Endothelial cell of umbilical vein (primary cell): ENCODE results near the gene CDS2. TPM values are rescaled to one million over a fixed set of nuclear protein-coding genes. Genes with fewer than 3 reads are reported as not detected.

Source experiments
- BruUV-seq: library from RNA; stranded (reverse); fragments of 400-500 nt; replicated peaks from 2 replicates; lab custom pipeline; 2021; lab: Mats Ljungman, UMichigan
- CTCF ChIA-PET: fragments of 300-600, 350-600 bp; sonication (Branson Sonifier 250); formaldehyde crosslinking; loops from one replicate; lab custom pipeline; 2021; ENCODE audit warnings: antibody characterized with exemption, inconsistent platforms; lab: Charles Lee
- POLR2A ChIA-PET: fragments of 300-600, 350-600 bp; sonication (Branson Sonifier 250); formaldehyde crosslinking; loops from one replicate; lab custom pipeline; 2021; ENCODE audit warnings: antibody characterized with exemption, inconsistent platforms; lab: Charles Lee
- DNase-seq: peaks from one replicate; pipeline ENCODE4 v3.0.0-alpha.2; 2011; ENCODE audit warnings: low read depth, low spot score
- FAIRE-seq: peaks from 2 replicates; lab custom pipeline; 2011; peaks lifted over from hg19 to GRCh38; lab: Jason Lieb, UNC
- H2AFZ ChIP-seq: 2 replicates; pipeline ENCODE4 v1.6.0; 2012; ENCODE audit warnings: low read depth, low read length, control low read depth, inconsistent platforms
- H3K27ac ChIP-seq: 2 replicates; pipeline ENCODE4 v1.5.1; 2011; ENCODE audit warnings: low read depth, mild to moderate bottlenecking, control low read depth, low read length, moderate library complexity; ENCODE audit not compliant: insufficient read depth
- H3K27me3 ChIP-seq, 2 experiments: 2 replicates each; pipeline versions ENCODE4 v1.6.0 to v1.6.1; 2011; ENCODE audit warnings: low read length in 2 of 2, mixed read lengths in 1 of 2; ENCODE audit not compliant: control insufficient read depth in 2 of 2, insufficient read depth in 2 of 2
- H3K36me3 ChIP-seq, 2 experiments: 2 replicates in 1 of 2; 3 replicates in 1 of 2; pipeline ENCODE4 v1.5.1; 2011; ENCODE audit warnings: low read length in 2 of 2, mild to moderate bottlenecking in 1 of 2, moderate library complexity in 1 of 2; ENCODE audit not compliant: control insufficient read depth in 2 of 2, insufficient read depth in 2 of 2; ENCODE audit errors: extremely low read depth in 1 of 2
- H3K4me1 ChIP-seq: 3 replicates; pipeline ENCODE4 v1.5.1; 2011; ENCODE audit warnings: mild to moderate bottlenecking, low read length; ENCODE audit not compliant: control insufficient read depth, insufficient read depth; ENCODE audit errors: extremely low read depth
- H3K4me2 ChIP-seq: 2 replicates; pipeline ENCODE4 v1.6.1; 2011; ENCODE audit warnings: low read length, control low read depth, mixed read lengths; ENCODE audit not compliant: insufficient read depth
- H3K4me3 ChIP-seq, 3 experiments: fragments of 200-600 bp in 1 of 3; sonication (generic), shearing (Covaris generic) in 1 of 3; replicated peaks in 1 of 3; 2 replicates each; pipeline ENCODE4 v1.5.1; 2011 to 2016; ENCODE audit warnings: control low read depth in 3 of 3, low read length in 3 of 3, mild to moderate bottlenecking in 2 of 3, inconsistent platforms in 1 of 3, low read depth in 1 of 3, moderate library complexity in 1 of 3; ENCODE audit not compliant: insufficient read depth in 1 of 3
- H3K79me2 ChIP-seq: 2 replicates; pipeline ENCODE4 v1.6.0; 2012; ENCODE audit warnings: low read length, inconsistent platforms; ENCODE audit not compliant: control insufficient read depth, insufficient read depth
- H3K9ac ChIP-seq: replicated peaks from 2 replicates; pipeline ENCODE3; 2011; ENCODE audit warnings: low read length, control low read depth; ENCODE audit not compliant: insufficient read depth; ENCODE audit errors: extremely low read depth
- H3K9me1 ChIP-seq: replicated peaks from 3 replicates; pipeline ENCODE4 v1.6.0; 2011; ENCODE audit warnings: mild to moderate bottlenecking, low read length; ENCODE audit not compliant: control insufficient read depth, insufficient read depth; ENCODE audit errors: extremely low read depth
- H3K9me3 ChIP-seq: replicated peaks from 2 replicates; pipeline ENCODE4 v1.5.1; 2012; ENCODE audit warnings: low read length, inconsistent platforms; ENCODE audit not compliant: control insufficient read depth, insufficient read depth
- H4K20me1 ChIP-seq: replicated peaks from 2 replicates; pipeline ENCODE3; 2011; ENCODE audit warnings: mild to moderate bottlenecking, low read length; ENCODE audit not compliant: control insufficient read depth, insufficient read depth; ENCODE audit errors: extremely low read depth
- EZH2 ChIP-seq: IDR thresholded peaks from 2 replicates; pipeline ENCODE4 v1.6.1; 2012; ENCODE audit warnings: borderline replicate concordance, low read depth, mild to moderate bottlenecking, moderate library complexity, low read length, inconsistent platforms; ENCODE audit not compliant: severe bottlenecking
- FOS ChIP-seq: IDR thresholded peaks from 2 replicates; pipeline ENCODE4 v1.6.1; 2011; ENCODE audit warnings: mild to moderate bottlenecking, low read length, moderate library complexity, borderline replicate concordance; ENCODE audit not compliant: insufficient read depth
- GATA2 ChIP-seq: IDR thresholded peaks from 2 replicates; pipeline ENCODE4 v1.7.0; 2011; ENCODE audit warnings: low read depth, mild to moderate bottlenecking, moderate library complexity, mixed read lengths, low read length; ENCODE audit not compliant: insufficient read length, insufficient read depth
- JUN ChIP-seq: IDR thresholded peaks from 2 replicates; pipeline ENCODE4 v1.6.1; 2011; ENCODE audit warnings: borderline replicate concordance, low read depth; ENCODE audit not compliant: insufficient read length, insufficient read depth
- POLR2A ChIP-seq: IDR thresholded peaks from 2 replicates; pipeline ENCODE4 v1.6.1; 2012; ENCODE audit warnings: low read depth, mild to moderate bottlenecking, control low read depth, low read length
- POLR2AphosphoS5 ChIP-seq: IDR thresholded peaks from 2 replicates; pipeline ENCODE4 v1.6.1; 2012; ENCODE audit warnings: low read depth, mild to moderate bottlenecking, control low read depth, low read length, moderate library complexity; ENCODE audit not compliant: insufficient read depth
- dilution Hi-C: fragments of 300-500 bp; cut with MboI; formaldehyde crosslinking; loops from one replicate; pipeline ENCODE4 v1.15.0; 2019; ENCODE audit warnings: low sequenced_read_pairs; ENCODE audit not compliant: extremely low pct_ligation_motif_present
- intact Hi-C: fragments of 100-400 bp; cut with micrococcal nuclease; formaldehyde crosslinking; loops from one replicate; pipeline ENCODE4 v1.10.0; 2022
- polyA plus RNA-seq, 4 experiments: library from polyadenylated mRNA; depleted of rRNA in 3 of 4; stranded (reverse) in 3 of 4; unstranded in 1 of 4; fragments of >200 nt; gene quantifications; 2 replicates each; pipeline versions ENCODE4 v1.2.1 to v1.2.3, GENCODE V29; 2011 to 2012; ENCODE audit warnings: missing spikeins in 1 of 4
- total RNA-seq: library from RNA; stranded (reverse); gene quantifications from 2 replicates; pipeline ENCODE4 v1.2.3, GENCODE V29; 2021
- TF ChIP-seq, protein P1 (sequence below): IDR thresholded peaks from 2 replicates; pipeline ENCODE4 v1.6.1; 2011; ENCODE audit not compliant: insufficient read depth, insufficient read length

CDS2 gene
- total and polyA plus RNA-seq, 2 donors (not counting 3 experiments of a cell fraction or from before 2014, with no cell fraction given): 47.0 to 49.0 TPM

DNA sequence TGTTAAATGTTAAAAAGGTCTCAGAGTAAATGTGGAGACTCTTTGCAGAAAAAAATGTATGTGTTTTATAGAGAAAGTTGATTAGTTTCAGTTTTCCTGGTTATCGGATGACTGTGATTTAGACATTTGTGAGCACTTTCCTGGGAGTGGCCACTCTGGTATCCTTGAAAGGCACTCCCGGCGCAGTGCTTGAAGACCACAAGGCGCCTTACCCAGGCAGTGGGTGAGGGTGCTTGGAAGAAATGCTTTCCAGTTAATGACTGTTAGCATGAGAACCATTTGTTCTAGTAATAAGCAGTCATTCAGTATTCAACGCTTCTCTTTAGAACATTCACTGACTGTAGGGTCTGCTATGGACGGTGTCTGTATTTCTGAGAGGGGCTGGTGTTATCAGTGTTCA, 7.2 kb downstream of the CDS2 start:
- Histone ChIP-seq H3K9ac (no peak overlapping the region), H3K36me3 (no peaks in the 10 kb centered on the region), H3K4me1 (no peaks in the 10 kb centered on the region), H3K27me3 (no peaks in the 10 kb centered on the region), H3K27ac (no peak overlapping the region), H3K79me2 (peaks cover 28% of the 10 kb centered on the region), H3K4me2 (no peak overlapping the region), H4K20me1 (no peaks in the 10 kb centered on the region), H2AFZ (no peak overlapping the region), H3K9me1 (no peaks in the 10 kb centered on the region), H3K4me3 (no peak overlapping the region), H3K9me3 (no peaks in the 10 kb centered on the region)
- dilution Hi-C loops: no loop called here
- intact Hi-C loops: no loop called here
- POLR2A ChIA-PET: no interaction called here
- TF ChIP-seq EZH2 (no peak), JUN (no peak), GATA2 (no peak), POLR2AphosphoS5 (no peak), POLR2A (no peak), FOS (no peak)
- TF ChIP-seq, protein P1, sequence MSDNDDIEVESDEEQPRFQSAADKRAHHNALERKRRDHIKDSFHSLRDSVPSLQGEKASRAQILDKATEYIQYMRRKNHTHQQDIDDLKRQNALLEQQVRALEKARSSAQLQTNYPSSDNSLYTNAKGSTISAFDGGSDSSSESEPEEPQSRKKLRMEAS: no peak
- DNase-seq (no peak), FAIRE-seq (no peak)
- BruUV-seq: no TSS peak
- CTCF ChIA-PET: interaction anchor here (2.4 kb wide), 1 partner anchor 58 kb away, joined by 8 read pairs; no protein-coding TSS in a partner anchor
